HCT116 (cell line): ENCODE data around the gene PHACTR4. TPM values are rescaled to one million over a fixed set of nuclear protein-coding genes. Genes with fewer than 3 reads are reported as not detected.

ENCODE experiments used
- ATAC-seq: fragments of 200-7000 bp; cut with Tn5 transposase; 2 replicates; pipeline ENCODE4 v1.9.1; 2020; ENCODE audit warnings: mild to moderate bottlenecking, moderate library complexity
- BruUV-seq: library from RNA; stranded (reverse); fragments of 400-500 nt; replicated peaks from 2 replicates; lab custom pipeline; 2021; lab: Mats Ljungman, UMichigan
- CTCF ChIA-PET: fragments of 300-600 bp; sonication (Branson Sonifier 250); formaldehyde crosslinking; loops from one replicate; lab custom pipeline; 2021; ENCODE audit warnings: antibody characterized with exemption; lab: Charles Lee
- POLR2A ChIA-PET: fragments of 300-600, 350-600 bp; sonication (Branson Sonifier 250); formaldehyde crosslinking; loops from one replicate; lab custom pipeline; 2021; ENCODE audit warnings: antibody characterized with exemption; lab: Charles Lee
- RAD21 ChIA-PET, 2 experiments: fragments of 300-600 bp; sonication (Branson Sonifier 250); formaldehyde crosslinking; loops; one replicate each; lab custom pipeline; 2023; ENCODE audit warnings: low total read pairs in 2 of 2; ENCODE audit not compliant: uncharacterized antibody in 2 of 2, unreplicated experiment in 2 of 2, low non-redundant PET in 1 of 2; lab: Charles Lee
- DNase-seq: peaks from one replicate; pipeline ENCODE4 v3.0.0-alpha.2; 2010; ENCODE audit warnings: low read depth, low spot score
- H2AFZ ChIP-seq: fragments of 200-600 bp; shearing (Covaris generic), sonication (generic); 2 replicates; pipeline ENCODE4 v1.6.1; 2017; ENCODE audit warnings: low read depth, mixed run types, mixed read lengths, antibody characterized with exemption, low read length; ENCODE audit not compliant: poor library complexity, severe bottlenecking
- H3K27ac ChIP-seq: 2 replicates; pipeline ENCODE4 v1.5.1; 2012; ENCODE audit warnings: low read depth, low read length
- H3K27me3 ChIP-seq: fragments of 200-600 bp; sonication (generic); 2 replicates; pipeline ENCODE4 v1.6.1; 2016; ENCODE audit warnings: mixed run types, low read length, mixed read lengths; ENCODE audit not compliant: insufficient read depth
- H3K36me3 ChIP-seq, 2 experiments: fragments of 200-500 bp in 1 of 2; fragments of 200-600 bp in 1 of 2; sonication (Bioruptor generic) in 1 of 2; sonication (generic) in 1 of 2; 2 replicates each; pipeline versions ENCODE4 v1.5.1 to v1.6.1; 2014 to 2016; ENCODE audit warnings: low read length in 2 of 2, inconsistent platforms in 1 of 2, mixed read lengths in 1 of 2, mixed run types in 1 of 2; ENCODE audit not compliant: insufficient read depth in 2 of 2, control insufficient read depth in 1 of 2
- H3K4me1 ChIP-seq, 2 experiments: fragments of 200-600 bp in 1 of 2; sonication (generic) in 1 of 2; 2 replicates each; pipeline versions ENCODE4 v1.5.1 to v1.6.1; 2012 to 2017; ENCODE audit warnings: low read length in 2 of 2, inconsistent platforms in 1 of 2, mild to moderate bottlenecking in 1 of 2, mixed read lengths in 1 of 2, mixed run types in 1 of 2, moderate library complexity in 1 of 2; ENCODE audit not compliant: insufficient read depth in 2 of 2, control insufficient read depth in 1 of 2
- H3K4me2 ChIP-seq: fragments of 200-600 bp; sonication (generic); 2 replicates; pipeline ENCODE4 v1.6.1; 2017; ENCODE audit warnings: mixed run types, low read length, mixed read lengths
- H3K4me3 ChIP-seq, 2 experiments: fragments of 200-600 bp in 1 of 2; sonication (generic) in 1 of 2; replicated peaks in 1 of 2; 2 replicates each; pipeline ENCODE4 v1.5.1; 2011 to 2016; ENCODE audit warnings: low read length in 2 of 2, control low read depth in 1 of 2, low read depth in 1 of 2, mild to moderate bottlenecking in 1 of 2, mixed read lengths in 1 of 2, mixed run types in 1 of 2
- H3K79me2 ChIP-seq: fragments of 200-600 bp; sonication (generic); 2 replicates; pipeline ENCODE4 v1.6.1; 2017; ENCODE audit warnings: mild to moderate bottlenecking, mixed run types, low read length, moderate library complexity, mixed read lengths; ENCODE audit not compliant: insufficient read depth
- H3K9ac ChIP-seq: fragments of 200-600 bp; sonication (generic); 2 replicates; pipeline ENCODE4 v1.6.1; 2016; ENCODE audit warnings: low read length, mixed read lengths
- H3K9me2 ChIP-seq: fragments of 200-600 bp; sonication (generic), shearing (Covaris generic); 2 replicates; pipeline ENCODE4 v1.6.1; 2017; ENCODE audit warnings: mixed run types, mild to moderate bottlenecking, moderate library complexity; ENCODE audit not compliant: insufficient read depth
- H3K9me3 ChIP-seq, 2 experiments: fragments of 200-500 bp in 1 of 2; fragments of 200-600 bp in 1 of 2; sonication (Bioruptor generic) in 1 of 2; sonication (generic) in 1 of 2; 2 replicates each; pipeline ENCODE4 v1.6.1; 2014 to 2017; ENCODE audit warnings: low read length in 2 of 2, mixed read lengths in 2 of 2, inconsistent platforms in 1 of 2, low read depth in 1 of 2, mild to moderate bottlenecking in 1 of 2, mixed run types in 1 of 2, moderate library complexity in 1 of 2; ENCODE audit not compliant: control insufficient read depth in 1 of 2, insufficient read depth in 1 of 2
- H4K20me1 ChIP-seq: fragments of 200-600 bp; sonication (generic), shearing (Covaris generic); 2 replicates; pipeline ENCODE4 v1.6.1; 2017; ENCODE audit warnings: mixed run types, mild to moderate bottlenecking, moderate library complexity; ENCODE audit not compliant: insufficient read depth
- CBX3 ChIP-seq: IDR thresholded peaks from 2 replicates; pipeline ENCODE4 v1.6.1; 2012; ENCODE audit warnings: low read depth
- CEBPB ChIP-seq: IDR thresholded peaks from 2 replicates; pipeline ENCODE4 v1.6.1; 2012; ENCODE audit warnings: low read depth
- EZH2 ChIP-seq: fragments of 200-600 bp; sonication (generic); IDR thresholded peaks from 2 replicates; pipeline ENCODE4 v1.6.1; 2017; ENCODE audit warnings: antibody characterized with exemption, mixed run types
- FOSL1 ChIP-seq: IDR thresholded peaks from 2 replicates; pipeline ENCODE4 v1.6.1; 2012; ENCODE audit warnings: low read depth
- RAD21 ChIP-seq: IDR thresholded peaks from 2 replicates; pipeline ENCODE4 v1.6.1; 2012; ENCODE audit warnings: low read depth, mild to moderate bottlenecking
- SP1 ChIP-seq: IDR thresholded peaks from 2 replicates; pipeline ENCODE4 v1.6.1; 2012; ENCODE audit warnings: low read depth
- intact Hi-C: fragments of 100-400 bp; cut with micrococcal nuclease; formaldehyde crosslinking; loops from 2 replicates; pipeline ENCODE4 v1.10.0; 2022
- total RNA-seq: library from RNA; stranded (reverse); gene quantifications from one replicate; pipeline ENCODE4 v1.2.1, GENCODE V29; 2021; ENCODE audit not compliant: unreplicated experiment
- TF ChIP-seq, protein P1 (sequence below): IDR thresholded peaks from 2 replicates; pipeline ENCODE4 v1.6.1; 2012
- TF ChIP-seq, protein P2 (sequence below): IDR thresholded peaks from 2 replicates; pipeline ENCODE4 v1.6.1; 2012; ENCODE audit warnings: low read depth

The PHACTR4 gene
- total RNA-seq, 1 experiment from 2014 or later: 36.0 TPM

DNA sequence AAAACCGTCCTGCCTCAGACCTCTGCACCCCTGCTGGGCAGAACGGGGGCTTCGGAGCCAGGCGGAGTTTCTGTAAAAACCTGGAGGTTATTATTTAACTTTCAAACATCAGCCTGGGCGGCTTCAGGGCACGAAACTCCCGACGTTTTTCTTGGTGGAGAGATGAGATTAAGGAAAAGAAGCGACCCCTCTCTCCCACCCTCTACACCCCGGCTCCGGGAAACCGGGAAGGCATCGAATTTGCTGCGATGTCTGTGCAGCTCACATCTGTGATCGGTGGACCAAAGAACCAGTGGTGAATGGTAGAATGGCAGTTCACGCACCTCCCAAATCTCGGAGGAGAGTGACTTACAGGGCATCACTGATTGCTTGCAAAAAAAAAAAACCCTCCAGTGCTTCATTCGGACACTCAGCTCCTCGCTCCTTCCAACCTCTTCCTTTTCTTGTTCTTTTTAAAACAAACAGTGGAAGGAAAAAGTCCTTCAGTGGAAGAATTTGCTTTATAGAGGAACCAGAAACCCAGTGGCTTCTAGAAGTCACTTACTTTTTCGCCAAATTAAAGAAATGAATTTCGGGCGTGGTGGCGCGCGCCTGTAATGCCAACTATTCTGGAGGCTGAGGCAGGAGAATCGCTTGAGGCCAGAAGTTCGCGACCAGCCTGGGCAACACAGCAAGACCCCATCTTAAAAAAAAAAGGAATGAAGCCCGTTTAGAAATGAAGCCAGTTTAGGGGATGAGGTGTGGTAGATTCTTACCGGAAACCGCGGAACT is 884 bp downstream of the PHACTR4 start:
- CTCF ChIA-PET: interaction anchor here (5.8 kb wide), 1 partner anchor 122 kb away, joined by 73 read pairs; no protein-coding TSS in a partner anchor
- BruUV-seq: TSS peak; percentile 65
- RAD21 ChIA-PET: no interaction called here
- ATAC-seq: peak; percentile 26; the same call in 1 of the 2 replicates
- Histone ChIP-seq H3K79me2 (peaks cover 54% of the 10 kb centered on the region), H3K27ac (peak overlapping the region; percentile 92), H3K9me3 (no peaks in the 10 kb centered on the region), H3K9ac (peak overlapping the region; percentile 82), H3K4me1 (peaks cover 44 to 72% of the 10 kb centered on the region in 2 experiments), H3K36me3 (no peaks in the 10 kb centered on the region), H3K27me3 (no peaks in the 10 kb centered on the region), H3K4me3 (peak overlapping the region; percentile 87 to 93), H3K4me2 (peak overlapping the region; percentile 80), H4K20me1 (no peaks in the 10 kb centered on the region), H2AFZ (no peak overlapping the region), H3K9me2 (no peaks in the 10 kb centered on the region)
- POLR2A ChIA-PET: interaction anchor here (0.6 to 1.5 kb wide), 4 partner anchors 67 to 212 kb away, joined by 3 to 4 read pairs (median 3); no protein-coding TSS in a partner anchor
- intact Hi-C loops: no loop called here
- no peak for DNase-seq
- TF ChIP-seq CBX3 (no peak), FOSL1 (no peak), CEBPB (no peak), SP1 (no peak), RAD21 (no peak), EZH2 (no peak)
- TF ChIP-seq, protein P1, sequence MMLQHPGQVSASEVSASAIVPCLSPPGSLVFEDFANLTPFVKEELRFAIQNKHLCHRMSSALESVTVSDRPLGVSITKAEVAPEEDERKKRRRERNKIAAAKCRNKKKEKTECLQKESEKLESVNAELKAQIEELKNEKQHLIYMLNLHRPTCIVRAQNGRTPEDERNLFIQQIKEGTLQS: no peak
- TF ChIP-seq, protein P2, sequence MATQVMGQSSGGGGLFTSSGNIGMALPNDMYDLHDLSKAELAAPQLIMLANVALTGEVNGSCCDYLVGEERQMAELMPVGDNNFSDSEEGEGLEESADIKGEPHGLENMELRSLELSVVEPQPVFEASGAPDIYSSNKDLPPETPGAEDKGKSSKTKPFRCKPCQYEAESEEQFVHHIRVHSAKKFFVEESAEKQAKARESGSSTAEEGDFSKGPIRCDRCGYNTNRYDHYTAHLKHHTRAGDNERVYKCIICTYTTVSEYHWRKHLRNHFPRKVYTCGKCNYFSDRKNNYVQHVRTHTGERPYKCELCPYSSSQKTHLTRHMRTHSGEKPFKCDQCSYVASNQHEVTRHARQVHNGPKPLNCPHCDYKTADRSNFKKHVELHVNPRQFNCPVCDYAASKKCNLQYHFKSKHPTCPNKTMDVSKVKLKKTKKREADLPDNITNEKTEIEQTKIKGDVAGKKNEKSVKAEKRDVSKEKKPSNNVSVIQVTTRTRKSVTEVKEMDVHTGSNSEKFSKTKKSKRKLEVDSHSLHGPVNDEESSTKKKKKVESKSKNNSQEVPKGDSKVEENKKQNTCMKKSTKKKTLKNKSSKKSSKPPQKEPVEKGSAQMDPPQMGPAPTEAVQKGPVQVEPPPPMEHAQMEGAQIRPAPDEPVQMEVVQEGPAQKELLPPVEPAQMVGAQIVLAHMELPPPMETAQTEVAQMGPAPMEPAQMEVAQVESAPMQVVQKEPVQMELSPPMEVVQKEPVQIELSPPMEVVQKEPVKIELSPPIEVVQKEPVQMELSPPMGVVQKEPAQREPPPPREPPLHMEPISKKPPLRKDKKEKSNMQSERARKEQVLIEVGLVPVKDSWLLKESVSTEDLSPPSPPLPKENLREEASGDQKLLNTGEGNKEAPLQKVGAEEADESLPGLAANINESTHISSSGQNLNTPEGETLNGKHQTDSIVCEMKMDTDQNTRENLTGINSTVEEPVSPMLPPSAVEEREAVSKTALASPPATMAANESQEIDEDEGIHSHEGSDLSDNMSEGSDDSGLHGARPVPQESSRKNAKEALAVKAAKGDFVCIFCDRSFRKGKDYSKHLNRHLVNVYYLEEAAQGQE: no peak
